HEK293 (cell line): ENCODE data around the gene BMF.
A peak's percentile ranks its signal among the peaks of the same experiment; 100 is the strongest.

Experiments
- GLI2 ChIP-seq: fragments of 450-650 bp; formaldehyde crosslinking; IDR thresholded peaks from 2 replicates; pipeline ENCODE4; 2017; ENCODE audit warnings: missing biosample characterization, missing genetic modification characterization, low read depth, borderline replicate concordance
- MZF1 ChIP-seq: fragments of 450-650 bp; formaldehyde crosslinking; IDR thresholded peaks from 2 replicates; pipeline ENCODE4 v1.5.1; 2017; ENCODE audit warnings: missing biosample characterization, missing genetic modification characterization, borderline replicate concordance
- TCF7L2 ChIP-seq: IDR thresholded peaks from 2 replicates; pipeline ENCODE4 v1.6.1; 2011; ENCODE audit warnings: low read depth, mild to moderate bottlenecking, inconsistent platforms, low read length, moderate library complexity, borderline replicate concordance
- ZFP3 ChIP-seq: fragments of 450-650 bp; formaldehyde crosslinking; IDR thresholded peaks from 2 replicates; pipeline ENCODE4 v1.5.1; 2016; ENCODE audit warnings: low read depth, missing biosample characterization, missing genetic modification characterization
- ZNF140 ChIP-seq: fragments of 450-650 bp; formaldehyde crosslinking; IDR thresholded peaks from 2 replicates; pipeline ENCODE4 v1.5.1; 2016; ENCODE audit warnings: missing biosample characterization, missing genetic modification characterization
- ZNF157 ChIP-seq: fragments of 450-650 bp; formaldehyde crosslinking; IDR thresholded peaks from 2 replicates; pipeline ENCODE4 v1.5.1; 2016; ENCODE audit warnings: missing biosample characterization, missing genetic modification characterization
- ZNF2 ChIP-seq: fragments of 450-650 bp; formaldehyde crosslinking; IDR thresholded peaks from 2 replicates; pipeline ENCODE4 v1.5.1; 2016; ENCODE audit warnings: missing biosample characterization, missing genetic modification characterization
- ZNF23 ChIP-seq: fragments of 450-650 bp; formaldehyde crosslinking; IDR thresholded peaks from 2 replicates; pipeline ENCODE4 v1.5.1; 2016; ENCODE audit warnings: missing biosample characterization, missing genetic modification characterization, borderline replicate concordance
- ZNF354C ChIP-seq: fragments of 450-650 bp; formaldehyde crosslinking; IDR thresholded peaks from 2 replicates; pipeline ENCODE4 v1.5.1; 2016; ENCODE audit warnings: missing biosample characterization, missing genetic modification characterization, low read depth, borderline replicate concordance
- ZNF394 ChIP-seq: fragments of 450-650 bp; formaldehyde crosslinking; IDR thresholded peaks from 2 replicates; pipeline ENCODE4 v1.5.1; 2016; ENCODE audit warnings: missing biosample characterization, missing genetic modification characterization, mild to moderate bottlenecking, moderate library complexity, borderline replicate concordance
- ZNF473 ChIP-seq: fragments of 450-650 bp; formaldehyde crosslinking; IDR thresholded peaks from 2 replicates; pipeline ENCODE4 v1.5.1; 2017; ENCODE audit warnings: missing biosample characterization, missing genetic modification characterization
- ZNF48 ChIP-seq: fragments of 450-650 bp; formaldehyde crosslinking; IDR thresholded peaks from 2 replicates; pipeline ENCODE4 v1.5.1; 2016; ENCODE audit warnings: missing biosample characterization, missing genetic modification characterization
- ZNF571 ChIP-seq: fragments of 450-650 bp; formaldehyde crosslinking; IDR thresholded peaks from 2 replicates; pipeline ENCODE4 v1.5.0; 2017; ENCODE audit warnings: missing biosample characterization, missing genetic modification characterization
- ZNF596 ChIP-seq: fragments of 450-650 bp; IDR thresholded peaks from 2 replicates; pipeline ENCODE4 v1.5.0; 2018; ENCODE audit warnings: missing biosample characterization, mild to moderate bottlenecking, missing genetic modification characterization, moderate library complexity
- ZNF785 ChIP-seq: fragments of 450-650 bp; formaldehyde crosslinking; IDR thresholded peaks from 2 replicates; pipeline ENCODE4 v1.5.1; 2016; ENCODE audit warnings: missing biosample characterization, missing genetic modification characterization
- TF ChIP-seq, protein P1 (sequence below): fragments of 450-650 bp; formaldehyde crosslinking; IDR thresholded peaks from 2 replicates; pipeline ENCODE4 v1.5.1; 2016; ENCODE audit warnings: missing biosample characterization, missing genetic modification characterization
- TF ChIP-seq, protein P2 (sequence below): fragments of 450-650 bp; formaldehyde crosslinking; IDR thresholded peaks from 2 replicates; pipeline ENCODE4 v1.5.1; 2016; ENCODE audit warnings: missing biosample characterization, missing genetic modification characterization
- TF ChIP-seq, protein P3 (sequence below): fragments of 450-650 bp; formaldehyde crosslinking; IDR thresholded peaks from 2 replicates; pipeline ENCODE4 v1.5.1; 2016; ENCODE audit warnings: missing biosample characterization, missing genetic modification characterization, borderline replicate concordance
- TF ChIP-seq, protein P4 (sequence below): fragments of 450-650 bp; formaldehyde crosslinking; IDR thresholded peaks from 2 replicates; pipeline ENCODE4 v1.5.1; 2017; ENCODE audit warnings: missing biosample characterization, mild to moderate bottlenecking, missing genetic modification characterization, moderate library complexity
- TF ChIP-seq, protein P5 (sequence below): fragments of 450-650 bp; formaldehyde crosslinking; IDR thresholded peaks from 2 replicates; pipeline ENCODE4 v1.5.1; 2016; ENCODE audit warnings: missing biosample characterization, missing genetic modification characterization

The BMF gene

DNA sequence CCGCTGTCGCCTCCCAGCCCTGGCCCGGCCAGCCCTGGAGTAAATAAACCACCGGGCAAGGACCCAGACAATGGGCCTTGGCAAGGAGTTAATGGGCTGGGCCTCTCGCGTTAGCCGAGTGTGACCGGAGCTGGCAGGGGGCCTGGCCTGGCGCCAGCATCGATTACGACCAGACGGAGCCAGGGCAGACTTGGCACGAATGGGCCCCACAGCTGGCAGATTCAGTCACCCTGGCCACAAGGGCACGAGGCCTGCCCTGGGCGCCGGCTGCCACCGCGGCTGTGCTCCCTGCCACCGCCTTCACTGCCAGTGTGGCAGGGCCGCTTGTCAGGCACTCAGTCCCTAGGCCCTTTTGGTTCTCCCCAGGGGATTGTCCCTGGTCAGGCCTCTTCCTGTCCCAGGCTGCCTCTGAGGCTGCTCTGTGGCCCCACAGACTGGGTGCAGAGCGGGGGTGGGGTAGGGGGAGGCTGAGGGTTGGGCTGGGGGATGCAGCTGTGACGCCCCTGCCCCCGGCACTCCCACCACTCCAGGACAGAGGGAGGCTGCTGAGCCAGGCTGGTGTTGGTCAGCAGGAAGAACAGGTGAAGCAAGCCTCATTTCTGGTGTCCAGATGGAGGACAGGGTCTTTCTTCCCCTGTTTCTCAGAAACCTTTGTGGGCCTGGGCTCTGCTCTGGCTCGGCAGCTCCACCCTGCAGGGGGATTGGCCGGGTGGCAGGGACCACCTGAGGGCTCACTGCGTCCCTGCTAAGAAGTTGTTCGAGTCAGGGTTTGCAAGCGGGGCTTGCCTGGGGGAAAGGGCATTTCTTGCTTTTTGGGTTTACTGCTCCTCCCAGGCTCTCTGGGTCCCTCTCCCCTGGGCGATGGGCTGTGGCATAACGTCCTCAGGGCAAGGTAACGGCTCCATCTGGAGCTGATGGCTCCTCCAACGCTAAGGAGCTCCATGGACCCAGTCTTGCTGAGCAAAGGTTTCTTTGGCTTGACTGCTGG lies 39.2 kb downstream of the BMF start (continued):
- TF ChIP-seq, protein P1, sequence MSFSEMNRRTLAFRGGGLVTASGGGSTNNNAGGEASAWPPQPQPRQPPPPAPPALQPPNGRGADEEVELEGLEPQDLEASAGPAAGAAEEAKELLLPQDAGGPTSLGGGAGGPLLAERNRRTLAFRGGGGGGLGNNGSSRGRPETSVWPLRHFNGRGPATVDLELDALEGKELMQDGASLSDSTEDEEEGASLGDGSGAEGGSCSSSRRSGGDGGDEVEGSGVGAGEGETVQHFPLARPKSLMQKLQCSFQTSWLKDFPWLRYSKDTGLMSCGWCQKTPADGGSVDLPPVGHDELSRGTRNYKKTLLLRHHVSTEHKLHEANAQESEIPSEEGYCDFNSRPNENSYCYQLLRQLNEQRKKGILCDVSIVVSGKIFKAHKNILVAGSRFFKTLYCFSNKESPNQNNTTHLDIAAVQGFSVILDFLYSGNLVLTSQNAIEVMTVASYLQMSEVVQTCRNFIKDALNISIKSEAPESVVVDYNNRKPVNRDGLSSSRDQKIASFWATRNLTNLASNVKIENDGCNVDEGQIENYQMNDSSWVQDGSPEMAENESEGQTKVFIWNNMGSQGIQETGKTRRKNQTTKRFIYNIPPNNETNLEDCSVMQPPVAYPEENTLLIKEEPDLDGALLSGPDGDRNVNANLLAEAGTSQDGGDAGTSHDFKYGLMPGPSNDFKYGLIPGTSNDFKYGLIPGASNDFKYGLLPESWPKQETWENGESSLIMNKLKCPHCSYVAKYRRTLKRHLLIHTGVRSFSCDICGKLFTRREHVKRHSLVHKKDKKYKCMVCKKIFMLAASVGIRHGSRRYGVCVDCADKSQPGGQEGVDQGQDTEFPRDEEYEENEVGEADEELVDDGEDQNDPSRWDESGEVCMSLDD (tag by site-specific recombination): peak; percentile 64; the same call in 1 of the 2 replicates
- TF ChIP-seq, protein P2, sequence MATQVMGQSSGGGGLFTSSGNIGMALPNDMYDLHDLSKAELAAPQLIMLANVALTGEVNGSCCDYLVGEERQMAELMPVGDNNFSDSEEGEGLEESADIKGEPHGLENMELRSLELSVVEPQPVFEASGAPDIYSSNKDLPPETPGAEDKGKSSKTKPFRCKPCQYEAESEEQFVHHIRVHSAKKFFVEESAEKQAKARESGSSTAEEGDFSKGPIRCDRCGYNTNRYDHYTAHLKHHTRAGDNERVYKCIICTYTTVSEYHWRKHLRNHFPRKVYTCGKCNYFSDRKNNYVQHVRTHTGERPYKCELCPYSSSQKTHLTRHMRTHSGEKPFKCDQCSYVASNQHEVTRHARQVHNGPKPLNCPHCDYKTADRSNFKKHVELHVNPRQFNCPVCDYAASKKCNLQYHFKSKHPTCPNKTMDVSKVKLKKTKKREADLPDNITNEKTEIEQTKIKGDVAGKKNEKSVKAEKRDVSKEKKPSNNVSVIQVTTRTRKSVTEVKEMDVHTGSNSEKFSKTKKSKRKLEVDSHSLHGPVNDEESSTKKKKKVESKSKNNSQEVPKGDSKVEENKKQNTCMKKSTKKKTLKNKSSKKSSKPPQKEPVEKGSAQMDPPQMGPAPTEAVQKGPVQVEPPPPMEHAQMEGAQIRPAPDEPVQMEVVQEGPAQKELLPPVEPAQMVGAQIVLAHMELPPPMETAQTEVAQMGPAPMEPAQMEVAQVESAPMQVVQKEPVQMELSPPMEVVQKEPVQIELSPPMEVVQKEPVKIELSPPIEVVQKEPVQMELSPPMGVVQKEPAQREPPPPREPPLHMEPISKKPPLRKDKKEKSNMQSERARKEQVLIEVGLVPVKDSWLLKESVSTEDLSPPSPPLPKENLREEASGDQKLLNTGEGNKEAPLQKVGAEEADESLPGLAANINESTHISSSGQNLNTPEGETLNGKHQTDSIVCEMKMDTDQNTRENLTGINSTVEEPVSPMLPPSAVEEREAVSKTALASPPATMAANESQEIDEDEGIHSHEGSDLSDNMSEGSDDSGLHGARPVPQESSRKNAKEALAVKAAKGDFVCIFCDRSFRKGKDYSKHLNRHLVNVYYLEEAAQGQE (tag by site-specific recombination): no peak
- TF ChIP-seq, protein P3, sequence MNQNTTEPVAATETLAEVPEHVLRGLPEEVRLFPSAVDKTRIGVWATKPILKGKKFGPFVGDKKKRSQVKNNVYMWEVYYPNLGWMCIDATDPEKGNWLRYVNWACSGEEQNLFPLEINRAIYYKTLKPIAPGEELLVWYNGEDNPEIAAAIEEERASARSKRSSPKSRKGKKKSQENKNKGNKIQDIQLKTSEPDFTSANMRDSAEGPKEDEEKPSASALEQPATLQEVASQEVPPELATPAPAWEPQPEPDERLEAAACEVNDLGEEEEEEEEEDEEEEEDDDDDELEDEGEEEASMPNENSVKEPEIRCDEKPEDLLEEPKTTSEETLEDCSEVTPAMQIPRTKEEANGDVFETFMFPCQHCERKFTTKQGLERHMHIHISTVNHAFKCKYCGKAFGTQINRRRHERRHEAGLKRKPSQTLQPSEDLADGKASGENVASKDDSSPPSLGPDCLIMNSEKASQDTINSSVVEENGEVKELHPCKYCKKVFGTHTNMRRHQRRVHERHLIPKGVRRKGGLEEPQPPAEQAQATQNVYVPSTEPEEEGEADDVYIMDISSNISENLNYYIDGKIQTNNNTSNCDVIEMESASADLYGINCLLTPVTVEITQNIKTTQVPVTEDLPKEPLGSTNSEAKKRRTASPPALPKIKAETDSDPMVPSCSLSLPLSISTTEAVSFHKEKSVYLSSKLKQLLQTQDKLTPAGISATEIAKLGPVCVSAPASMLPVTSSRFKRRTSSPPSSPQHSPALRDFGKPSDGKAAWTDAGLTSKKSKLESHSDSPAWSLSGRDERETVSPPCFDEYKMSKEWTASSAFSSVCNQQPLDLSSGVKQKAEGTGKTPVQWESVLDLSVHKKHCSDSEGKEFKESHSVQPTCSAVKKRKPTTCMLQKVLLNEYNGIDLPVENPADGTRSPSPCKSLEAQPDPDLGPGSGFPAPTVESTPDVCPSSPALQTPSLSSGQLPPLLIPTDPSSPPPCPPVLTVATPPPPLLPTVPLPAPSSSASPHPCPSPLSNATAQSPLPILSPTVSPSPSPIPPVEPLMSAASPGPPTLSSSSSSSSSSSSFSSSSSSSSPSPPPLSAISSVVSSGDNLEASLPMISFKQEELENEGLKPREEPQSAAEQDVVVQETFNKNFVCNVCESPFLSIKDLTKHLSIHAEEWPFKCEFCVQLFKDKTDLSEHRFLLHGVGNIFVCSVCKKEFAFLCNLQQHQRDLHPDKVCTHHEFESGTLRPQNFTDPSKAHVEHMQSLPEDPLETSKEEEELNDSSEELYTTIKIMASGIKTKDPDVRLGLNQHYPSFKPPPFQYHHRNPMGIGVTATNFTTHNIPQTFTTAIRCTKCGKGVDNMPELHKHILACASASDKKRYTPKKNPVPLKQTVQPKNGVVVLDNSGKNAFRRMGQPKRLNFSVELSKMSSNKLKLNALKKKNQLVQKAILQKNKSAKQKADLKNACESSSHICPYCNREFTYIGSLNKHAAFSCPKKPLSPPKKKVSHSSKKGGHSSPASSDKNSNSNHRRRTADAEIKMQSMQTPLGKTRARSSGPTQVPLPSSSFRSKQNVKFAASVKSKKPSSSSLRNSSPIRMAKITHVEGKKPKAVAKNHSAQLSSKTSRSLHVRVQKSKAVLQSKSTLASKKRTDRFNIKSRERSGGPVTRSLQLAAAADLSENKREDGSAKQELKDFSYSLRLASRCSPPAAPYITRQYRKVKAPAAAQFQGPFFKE (tag by site-specific recombination): no peak
- no peak for TF ChIP-seq ZNF596 (tag by site-specific recombination)
- peak; percentile 74; the same call in 1 of the 2 replicates for TF ChIP-seq ZNF2
- TF ChIP-seq ZFP3 (tag by site-specific recombination): no peak
- TF ChIP-seq ZNF473: no peak
- TF ChIP-seq TCF7L2: no peak
- TF ChIP-seq MZF1 (tag by site-specific recombination): no peak
- no peak for TF ChIP-seq GLI2 (tag by site-specific recombination)
- no peak for TF ChIP-seq ZNF354C (tag by site-specific recombination)
- TF ChIP-seq ZNF571 (tag by site-specific recombination): no peak
- TF ChIP-seq ZNF394 (tag by site-specific recombination): no peak
- no peak for TF ChIP-seq ZNF140 (tag by site-specific recombination)
- TF ChIP-seq, protein P4, sequence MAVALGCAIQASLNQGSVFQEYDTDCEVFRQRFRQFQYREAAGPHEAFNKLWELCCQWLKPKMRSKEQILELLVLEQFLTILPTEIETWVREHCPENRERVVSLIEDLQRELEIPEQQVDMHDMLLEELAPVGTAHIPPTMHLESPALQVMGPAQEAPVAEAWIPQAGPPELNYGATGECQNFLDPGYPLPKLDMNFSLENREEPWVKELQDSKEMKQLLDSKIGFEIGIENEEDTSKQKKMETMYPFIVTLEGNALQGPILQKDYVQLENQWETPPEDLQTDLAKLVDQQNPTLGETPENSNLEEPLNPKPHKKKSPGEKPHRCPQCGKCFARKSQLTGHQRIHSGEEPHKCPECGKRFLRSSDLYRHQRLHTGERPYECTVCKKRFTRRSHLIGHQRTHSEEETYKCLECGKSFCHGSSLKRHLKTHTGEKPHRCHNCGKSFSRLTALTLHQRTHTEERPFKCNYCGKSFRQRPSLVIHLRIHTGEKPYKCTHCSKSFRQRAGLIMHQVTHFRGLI (tag by site-specific recombination): 0 out of 2 replicates have a peak, but pooled peaks have one; percentile 24
- TF ChIP-seq ZNF23: no peak
- TF ChIP-seq ZNF157: no peak
- TF ChIP-seq, protein P5, sequence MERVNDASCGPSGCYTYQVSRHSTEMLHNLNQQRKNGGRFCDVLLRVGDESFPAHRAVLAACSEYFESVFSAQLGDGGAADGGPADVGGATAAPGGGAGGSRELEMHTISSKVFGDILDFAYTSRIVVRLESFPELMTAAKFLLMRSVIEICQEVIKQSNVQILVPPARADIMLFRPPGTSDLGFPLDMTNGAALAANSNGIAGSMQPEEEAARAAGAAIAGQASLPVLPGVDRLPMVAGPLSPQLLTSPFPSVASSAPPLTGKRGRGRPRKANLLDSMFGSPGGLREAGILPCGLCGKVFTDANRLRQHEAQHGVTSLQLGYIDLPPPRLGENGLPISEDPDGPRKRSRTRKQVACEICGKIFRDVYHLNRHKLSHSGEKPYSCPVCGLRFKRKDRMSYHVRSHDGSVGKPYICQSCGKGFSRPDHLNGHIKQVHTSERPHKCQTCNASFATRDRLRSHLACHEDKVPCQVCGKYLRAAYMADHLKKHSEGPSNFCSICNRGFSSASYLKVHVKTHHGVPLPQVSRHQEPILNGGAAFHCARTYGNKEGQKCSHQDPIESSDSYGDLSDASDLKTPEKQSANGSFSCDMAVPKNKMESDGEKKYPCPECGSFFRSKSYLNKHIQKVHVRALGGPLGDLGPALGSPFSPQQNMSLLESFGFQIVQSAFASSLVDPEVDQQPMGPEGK (tag by site-specific recombination): peak; percentile 78
- TF ChIP-seq ZNF48 (tag by site-specific recombination): no peak
- no peak for TF ChIP-seq ZNF785 (tag by site-specific recombination)
